SKM-1 treated with dmso at 0.1 percent for 144 hours (cell line): ENCODE measurements around the gene ZBTB20.

ENCODE experiments used
- DNase-seq: peaks from one replicate; lab custom pipeline; 2025; ENCODE audit not compliant: unreplicated experiment; lab: John Stamatoyannopoulos, UW

The ZBTB20 gene

DNA sequence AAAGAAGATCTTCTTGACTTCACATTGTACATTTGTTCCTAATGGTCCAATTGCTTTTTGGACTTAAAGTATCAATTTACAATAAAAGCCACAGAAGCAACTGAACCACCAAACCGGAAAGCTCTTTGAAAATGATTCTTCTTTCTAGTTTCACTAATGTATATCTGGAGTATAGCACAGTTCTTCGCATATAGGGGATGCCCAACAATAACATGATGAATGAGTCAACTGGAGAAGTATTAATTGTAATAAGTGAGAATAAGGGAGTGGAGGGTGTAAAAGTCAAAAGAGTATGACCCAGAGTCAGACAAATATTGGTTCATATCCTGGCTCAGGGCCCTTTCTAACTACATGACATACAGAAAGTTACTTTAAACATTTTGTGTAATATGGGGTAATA, 425.2 kb downstream of the ZBTB20 start:
- no peak for DNase-seq

DNA sequence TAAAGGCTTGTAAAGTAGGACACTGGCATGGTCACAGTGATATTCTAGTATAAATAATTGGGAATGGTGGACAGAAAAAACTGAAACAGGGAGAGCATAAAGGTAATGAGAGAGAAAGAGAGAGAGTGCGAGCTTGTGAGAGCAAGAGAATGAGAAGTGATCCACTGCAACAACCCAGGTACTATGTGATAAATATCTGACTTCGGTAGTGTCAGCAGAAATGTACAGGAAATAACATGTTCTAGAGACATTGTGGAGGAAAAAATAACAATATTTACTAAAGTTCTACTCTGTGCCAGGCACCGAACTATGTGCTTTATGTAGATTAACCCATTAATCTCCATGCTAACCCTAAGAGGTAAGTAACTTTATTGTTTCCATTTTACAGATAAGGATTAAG, 425.9 kb downstream of the ZBTB20 start:
- DNase-seq = no peak

DNA sequence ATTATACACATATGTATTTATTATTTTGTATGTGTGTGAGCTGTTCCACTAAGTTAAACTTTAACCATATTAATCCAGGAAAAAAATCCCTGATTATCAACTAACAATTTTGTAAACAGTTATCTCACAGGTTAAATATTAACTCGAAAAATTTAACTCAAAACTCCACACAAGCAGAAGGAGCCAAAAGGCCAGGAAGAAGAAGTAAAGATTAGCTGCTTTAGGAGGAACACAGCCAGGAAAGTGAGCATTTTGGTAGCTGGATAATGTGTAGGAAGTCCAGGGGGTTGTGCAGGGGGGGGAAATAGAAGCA, 428.2 kb downstream of the ZBTB20 start:
- no peak for DNase-seq

DNA sequence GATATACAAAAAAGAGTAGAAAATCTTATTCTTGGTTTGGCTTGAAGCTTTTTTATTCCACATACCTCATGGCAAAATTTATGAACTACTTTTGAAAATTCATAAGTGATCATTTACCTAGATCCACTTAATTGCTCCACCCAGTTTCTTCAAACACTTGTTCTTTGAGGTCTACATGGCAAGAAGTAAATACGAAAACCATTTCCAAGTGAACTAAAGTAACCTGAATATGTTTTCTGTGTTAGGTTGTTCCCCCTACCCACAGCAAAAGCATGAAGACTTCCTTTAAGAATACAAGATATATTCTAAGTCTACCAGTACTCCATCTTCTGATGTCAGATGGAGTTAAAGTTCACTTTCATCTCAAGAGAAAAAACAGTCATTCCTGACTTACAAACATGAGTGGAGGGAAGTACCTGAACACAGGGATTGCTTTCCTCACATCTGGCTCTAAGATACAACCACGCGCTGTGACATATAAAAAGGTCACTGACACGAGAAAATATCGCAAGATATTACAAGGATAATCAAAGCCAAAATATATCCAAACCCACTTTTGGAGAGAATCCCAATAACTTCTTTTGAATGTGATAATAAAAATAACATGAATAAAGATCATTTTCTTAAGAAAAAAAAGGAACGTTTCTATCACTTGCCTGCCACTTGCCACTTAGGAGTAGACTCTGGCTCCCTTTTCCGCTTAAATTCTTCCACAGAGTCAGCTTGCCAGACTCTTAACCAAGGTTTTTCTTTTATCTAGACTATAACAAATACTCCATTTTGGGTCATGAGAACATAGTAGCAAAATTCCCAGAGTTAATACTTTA, 428.8 kb downstream of the ZBTB20 start:
- no peak for DNase-seq

DNA sequence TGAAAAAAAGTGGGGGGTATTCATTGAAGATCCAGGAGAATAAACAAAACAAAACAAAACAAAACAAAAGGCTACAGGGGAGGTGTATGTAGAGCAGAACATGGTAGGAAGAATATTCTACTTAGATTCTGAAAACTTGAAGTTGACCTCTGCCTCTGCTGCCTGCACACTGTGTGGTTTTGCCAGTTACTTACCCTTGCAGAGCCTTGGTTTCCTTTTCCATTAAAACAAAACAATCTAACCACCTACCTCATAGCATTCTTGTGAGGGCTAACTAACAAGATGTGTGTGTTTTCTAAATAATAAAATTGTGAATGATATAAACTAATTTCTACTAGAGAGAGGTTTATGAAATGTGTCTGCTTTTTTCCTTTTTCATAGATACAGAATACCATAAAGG, 430.2 kb downstream of the ZBTB20 start:
- DNase-seq = no peak

DNA sequence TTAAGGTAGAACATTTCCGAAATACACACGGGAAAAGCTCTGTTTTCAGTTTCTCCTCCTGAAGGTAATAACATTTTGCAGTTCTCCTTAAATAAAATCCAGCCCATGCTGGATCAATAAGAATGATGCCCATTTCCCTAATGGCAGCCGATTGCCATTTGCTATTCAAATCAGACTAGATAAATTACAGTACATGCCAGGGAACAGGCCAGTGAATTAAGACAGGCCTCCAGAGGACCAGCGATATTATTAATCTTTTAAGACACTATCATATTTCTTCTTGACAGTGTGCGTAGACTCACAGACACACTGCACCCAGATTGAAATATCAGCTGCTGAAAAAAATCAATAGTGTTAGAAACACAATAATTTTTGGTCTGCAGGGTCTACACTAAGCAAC, 431.0 kb downstream of the ZBTB20 start:
- DNase-seq = no peak

DNA sequence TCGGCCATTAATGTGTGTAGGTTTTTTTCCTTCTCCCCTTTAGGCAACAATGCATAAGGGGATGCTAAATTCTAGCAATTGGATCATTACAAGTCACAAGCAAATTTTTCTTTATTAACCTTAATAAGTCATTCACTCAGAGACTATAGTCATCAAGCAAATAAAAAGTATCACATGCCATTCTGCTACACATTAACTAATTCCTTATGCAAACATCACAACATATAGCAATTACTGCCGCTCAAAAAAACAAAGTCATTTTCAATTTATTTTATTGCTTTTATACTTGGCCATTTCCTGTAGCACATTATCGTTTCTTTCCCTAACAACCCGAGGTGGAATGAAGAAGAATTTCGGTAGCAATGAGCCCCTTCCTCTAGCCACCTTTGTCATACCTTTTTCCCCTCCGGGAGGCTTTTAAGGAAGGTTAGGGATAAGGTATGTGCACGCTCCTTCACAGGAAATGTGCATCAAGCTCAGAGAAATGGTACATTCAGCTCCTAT, 432.1 kb downstream of the ZBTB20 start:
- no peak for DNase-seq

DNA sequence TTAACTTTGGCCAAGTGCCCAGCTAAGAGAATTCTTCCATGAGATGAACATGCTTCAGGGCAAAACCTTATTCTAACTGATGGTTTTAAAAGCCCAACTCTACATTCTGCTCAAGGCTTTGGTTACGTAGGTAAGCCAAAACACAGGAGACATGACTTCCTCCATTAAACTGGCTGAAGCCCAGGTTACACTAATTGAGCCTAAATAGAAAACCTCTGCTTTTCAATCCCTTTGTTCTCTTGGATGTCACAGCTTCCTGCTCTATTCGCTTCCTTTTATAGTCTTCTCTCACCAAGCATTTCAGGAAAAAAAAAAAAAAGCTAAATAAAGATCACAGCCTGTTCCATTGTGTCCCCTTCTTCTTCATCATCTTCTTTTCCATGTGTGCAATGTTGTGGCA, 432.9 kb downstream of the ZBTB20 start:
- no peak for DNase-seq

DNA sequence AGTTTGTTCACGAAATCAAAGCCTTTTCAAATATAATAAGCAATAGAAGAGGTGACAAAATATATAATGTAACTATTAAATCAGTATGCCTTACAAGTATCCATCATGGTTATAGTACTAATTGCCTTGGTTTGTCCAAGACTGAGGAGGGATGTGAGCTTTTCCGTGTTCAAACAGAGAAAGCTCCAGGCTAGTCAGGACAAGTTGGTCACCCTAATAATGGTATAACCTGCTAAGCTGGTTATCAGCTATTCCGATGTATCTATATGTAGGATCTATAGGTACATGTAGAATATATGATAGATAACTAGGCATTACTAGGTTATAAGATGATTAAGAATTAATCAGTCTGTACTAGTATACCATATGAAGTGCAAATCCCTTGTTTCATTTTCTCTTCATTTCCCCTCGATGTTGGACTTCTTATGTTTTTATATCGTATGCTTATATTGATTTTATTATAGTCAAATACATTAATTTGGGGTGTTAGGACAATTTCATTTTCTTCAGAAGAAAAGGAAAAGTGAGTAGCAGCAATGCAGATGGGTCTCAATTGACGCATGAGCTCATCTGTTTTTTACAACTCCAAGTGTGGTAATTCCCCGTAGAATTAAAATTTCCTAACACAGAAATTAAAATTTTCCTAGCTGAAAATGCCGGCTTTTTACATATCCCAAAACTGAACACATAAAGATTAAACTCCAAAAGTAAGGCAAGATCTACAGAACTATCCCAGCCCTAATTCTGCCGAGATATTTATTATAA, 434.2 kb downstream of the ZBTB20 start:
- no peak for DNase-seq

DNA sequence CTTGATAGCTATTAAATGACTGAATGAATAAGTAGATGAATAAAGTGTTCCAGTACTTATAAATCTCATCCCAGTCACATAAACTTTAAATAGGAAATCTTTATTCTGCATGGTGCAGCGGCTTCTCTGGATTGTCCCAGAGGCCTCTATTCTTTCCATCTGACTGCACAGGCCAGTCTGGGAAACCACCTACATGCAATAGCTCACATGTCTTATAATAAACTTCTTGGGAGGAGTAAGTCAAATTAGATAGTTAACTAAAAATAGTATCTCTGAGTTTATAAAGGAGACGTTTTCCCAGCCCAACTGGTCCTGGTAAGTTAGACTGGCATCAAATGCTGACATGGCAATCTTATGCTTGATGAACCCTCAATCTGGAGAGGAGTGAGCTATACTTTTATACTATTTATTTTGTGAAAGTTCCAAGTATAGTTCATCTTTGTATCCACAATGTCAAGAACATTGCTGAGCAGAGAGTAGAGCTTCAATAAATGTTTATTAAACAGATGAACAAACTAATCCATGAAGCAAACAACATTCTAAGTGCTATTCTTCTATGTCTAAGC, 435.7 kb downstream of the ZBTB20 start:
- DNase-seq = no peak

DNA sequence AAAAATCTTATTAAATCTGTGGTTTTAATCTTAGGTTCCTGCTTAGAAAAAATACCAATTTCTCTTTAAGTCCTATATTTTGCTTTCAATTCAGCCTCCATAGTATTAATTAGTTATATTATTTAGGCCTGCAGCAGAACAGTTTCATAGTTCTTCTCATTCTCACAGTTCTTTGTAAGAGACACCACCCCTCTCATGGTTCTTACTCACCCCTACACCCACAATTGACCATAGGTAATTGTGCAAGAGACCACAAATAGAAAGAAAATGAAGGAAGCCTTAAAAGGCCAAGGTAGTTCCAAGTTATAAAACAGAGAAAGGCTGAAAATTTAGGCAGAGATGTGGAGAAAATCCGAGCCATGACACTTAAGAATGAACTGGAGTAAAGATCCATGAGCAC, 438.0 kb downstream of the ZBTB20 start:
- DNase-seq = peak; percentile 53

DNA sequence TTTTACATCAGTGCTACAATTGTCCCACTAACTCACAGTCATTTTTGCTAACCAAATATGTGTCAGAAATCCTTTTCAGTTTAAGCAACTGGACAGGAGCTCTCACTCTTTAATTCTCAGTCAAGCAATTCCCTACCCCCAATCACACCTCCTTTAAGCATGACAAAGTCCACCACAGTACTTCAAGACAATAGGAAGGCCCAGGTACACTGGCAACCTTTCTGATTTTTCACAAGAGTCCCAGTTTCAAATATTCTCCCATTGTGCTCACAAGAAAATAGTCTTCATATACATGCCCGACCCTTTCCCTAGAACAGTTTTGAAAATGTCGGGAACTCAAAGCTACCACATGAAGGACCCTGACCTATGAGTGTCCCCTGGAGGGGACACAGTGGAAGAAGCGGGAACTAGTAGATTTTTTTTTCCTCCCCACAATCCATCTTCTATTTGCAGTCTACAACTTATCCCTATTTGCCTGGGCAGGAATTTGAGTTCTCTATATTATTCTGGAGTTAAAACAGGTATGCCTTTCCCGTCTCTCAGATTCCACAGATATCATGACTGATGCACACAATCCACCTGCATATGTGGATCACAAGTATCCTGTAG, 439.7 kb downstream of the ZBTB20 start:
- DNase-seq = no peak

DNA sequence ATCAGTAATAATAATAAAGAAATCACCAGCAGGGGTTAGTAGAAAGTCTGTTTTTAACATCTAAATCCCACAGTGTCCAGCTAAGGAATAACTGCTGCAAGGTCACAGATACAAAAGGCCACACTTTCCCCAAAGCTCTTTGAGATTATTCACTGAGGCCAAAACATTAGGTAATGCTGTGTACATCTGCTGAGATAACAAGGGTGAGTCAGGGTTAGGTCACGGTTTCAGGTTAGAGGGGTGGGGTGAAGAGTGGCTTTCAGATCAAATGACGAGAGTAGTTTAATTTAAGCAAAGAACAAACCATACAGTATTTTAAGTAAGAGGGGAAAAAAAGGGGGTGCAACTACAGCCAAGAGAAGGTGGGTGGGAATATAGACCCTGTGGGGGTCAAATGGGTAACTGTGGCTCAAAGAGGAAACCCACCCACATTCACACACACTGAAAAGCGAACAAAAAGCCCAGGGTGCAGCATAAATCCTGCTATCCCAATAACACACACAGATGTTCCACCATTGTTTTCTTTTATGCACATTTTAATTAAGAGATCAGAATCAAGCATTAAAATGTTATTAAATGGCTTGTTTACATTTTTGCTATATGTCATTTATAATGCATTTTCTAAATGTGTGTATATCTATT, 440.4 kb downstream of the ZBTB20 start:
- DNase-seq = no peak

DNA sequence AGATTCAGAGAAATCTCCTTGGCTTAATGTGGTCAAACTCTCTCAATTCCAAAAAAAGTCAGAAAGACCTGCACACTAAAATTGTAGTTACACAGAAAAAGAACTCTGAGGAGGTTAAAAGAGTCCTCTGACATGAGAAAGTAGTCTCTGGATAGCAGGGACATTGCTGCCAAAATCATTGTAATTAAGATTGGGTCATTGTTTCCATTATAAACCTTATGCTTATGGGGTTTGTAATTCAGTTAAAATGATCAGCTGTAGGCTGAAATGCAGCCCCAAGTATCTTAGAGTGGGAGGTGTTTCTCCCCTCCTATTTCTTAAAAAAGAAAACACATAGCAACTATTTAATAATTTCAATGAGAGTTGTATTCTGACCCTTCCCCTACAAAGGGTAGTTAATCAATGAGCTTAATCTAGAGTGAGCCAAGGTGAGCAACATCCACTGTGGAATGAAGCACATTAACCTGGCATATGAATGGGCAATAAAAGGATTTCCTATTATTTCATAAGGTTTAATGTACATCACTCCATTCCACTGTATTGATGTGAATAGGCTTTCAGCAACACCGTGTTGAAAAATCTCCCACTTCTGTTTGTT, 446.4 kb downstream of the ZBTB20 start:
- no peak for DNase-seq

DNA sequence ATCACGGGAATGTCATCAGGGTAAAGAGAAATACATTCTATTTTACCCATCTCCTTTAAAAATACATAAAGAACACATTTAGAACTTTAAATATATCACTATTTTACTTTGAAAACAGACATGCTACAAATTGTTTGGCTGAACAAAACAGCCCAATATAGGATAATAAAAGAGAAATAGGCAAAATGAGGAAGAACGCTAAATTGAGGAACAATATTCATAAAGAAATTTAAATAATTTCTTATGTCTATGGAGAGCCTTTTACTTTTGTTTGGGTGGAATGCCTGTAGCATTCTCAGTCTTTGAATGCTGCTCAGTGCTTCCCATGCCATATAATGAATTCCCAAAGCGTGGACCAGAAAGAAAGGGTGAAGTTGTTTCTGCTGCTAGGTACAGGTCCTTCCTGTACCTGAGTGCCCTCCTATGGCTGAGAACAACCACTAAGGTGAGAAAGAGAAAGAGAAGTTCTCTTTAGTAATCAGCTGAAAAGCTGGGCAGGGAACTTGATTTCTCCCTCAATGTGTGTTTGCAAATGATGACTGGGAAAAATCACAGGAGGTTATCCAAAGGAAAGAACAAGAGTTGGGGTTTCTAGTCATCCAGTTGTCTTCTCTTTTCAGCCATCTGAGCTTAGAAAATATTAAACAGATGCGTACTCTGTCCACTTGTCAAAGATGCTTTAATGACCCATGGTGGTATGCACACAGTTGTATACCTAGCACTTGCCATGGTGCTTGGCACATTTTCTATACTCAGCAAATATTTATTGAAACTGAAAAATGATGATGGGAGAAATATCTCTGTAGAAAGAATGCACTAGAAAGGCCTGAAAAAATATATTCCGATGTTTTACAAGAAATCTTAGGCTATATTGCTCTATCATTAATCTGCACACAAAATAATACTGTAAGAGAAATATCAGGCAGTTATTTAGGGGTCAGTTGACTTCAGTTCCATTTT, 448.7 kb downstream of the ZBTB20 start:
- no peak for DNase-seq

DNA sequence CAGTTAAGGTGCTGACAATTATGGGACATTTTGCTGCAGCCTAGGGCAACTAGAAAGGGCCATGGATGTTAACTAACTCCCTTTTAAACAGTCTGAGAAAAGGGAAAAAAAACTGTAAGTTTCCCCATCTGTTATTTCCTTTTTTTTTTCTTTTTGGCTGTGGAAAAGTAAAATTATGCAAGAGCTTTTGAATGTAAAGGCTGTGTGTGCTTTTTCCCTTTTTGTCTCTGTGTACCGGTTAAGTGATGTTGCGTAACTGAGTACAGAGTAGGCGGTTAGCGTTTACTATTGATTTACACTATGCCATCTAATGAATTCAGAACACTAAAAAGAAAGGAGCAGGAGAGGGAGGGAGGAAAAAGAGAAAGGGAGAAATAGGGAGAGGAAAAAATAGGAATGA, 449.7 kb downstream of the ZBTB20 start:
- peak; percentile 78 for DNase-seq

DNA sequence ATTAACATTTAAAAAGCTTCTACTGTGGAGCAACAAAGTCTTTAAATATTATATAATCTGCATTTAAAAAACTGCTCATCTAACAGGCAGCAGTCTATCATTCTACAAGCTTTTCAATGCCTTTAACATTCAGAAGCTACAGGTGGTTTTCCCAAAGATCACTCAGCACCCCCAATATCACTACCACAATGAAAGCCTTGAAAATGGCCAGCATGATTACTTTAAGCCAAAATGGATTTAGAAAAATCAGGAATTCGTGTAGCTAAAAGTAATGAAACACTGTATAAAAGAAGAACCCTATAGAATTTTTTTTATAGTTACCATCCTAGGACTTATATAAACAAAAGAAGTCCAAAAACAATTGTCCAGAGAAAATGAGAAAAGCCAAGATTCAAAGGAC, 452.8 kb downstream of the ZBTB20 start:
- DNase-seq = no peak

DNA sequence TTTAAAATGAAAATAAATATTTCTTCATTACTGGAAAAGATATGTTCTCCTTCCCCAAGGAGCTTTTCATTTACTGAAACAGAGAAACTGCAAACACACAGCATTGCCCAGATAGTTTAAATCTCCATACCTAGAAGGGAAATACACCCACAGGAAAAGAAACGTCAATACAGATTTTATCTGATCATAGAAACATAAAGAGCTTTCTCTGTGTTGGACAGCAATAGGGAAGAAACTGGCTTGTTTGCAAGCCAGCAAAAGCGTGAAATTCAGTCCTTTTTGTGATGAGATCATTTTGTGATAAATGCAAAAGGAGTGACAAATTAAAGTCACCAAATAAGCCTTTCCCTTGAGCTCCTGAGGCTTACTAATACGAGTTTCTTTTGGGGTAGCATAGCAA, 455.2 kb downstream of the ZBTB20 start:
- no peak for DNase-seq

DNA sequence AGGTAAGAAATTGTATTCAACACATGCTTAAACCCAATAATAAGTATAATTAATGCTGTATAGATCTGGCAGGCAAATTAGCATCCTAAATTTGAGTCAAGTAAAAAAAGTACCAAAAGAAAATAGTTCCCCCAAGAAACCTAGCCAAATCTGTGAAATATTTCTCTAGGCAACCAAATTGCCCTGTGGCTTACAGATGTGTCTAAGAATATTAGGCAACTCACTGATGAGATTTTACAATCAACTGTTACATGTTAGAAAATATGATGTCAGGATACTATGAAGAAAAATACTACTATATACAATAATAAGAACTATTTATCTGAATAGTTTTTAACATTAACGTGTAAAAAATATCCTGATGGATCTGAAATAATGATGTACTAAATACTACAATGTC, 456.2 kb downstream of the ZBTB20 start:
- DNase-seq = peak; percentile 10

DNA sequence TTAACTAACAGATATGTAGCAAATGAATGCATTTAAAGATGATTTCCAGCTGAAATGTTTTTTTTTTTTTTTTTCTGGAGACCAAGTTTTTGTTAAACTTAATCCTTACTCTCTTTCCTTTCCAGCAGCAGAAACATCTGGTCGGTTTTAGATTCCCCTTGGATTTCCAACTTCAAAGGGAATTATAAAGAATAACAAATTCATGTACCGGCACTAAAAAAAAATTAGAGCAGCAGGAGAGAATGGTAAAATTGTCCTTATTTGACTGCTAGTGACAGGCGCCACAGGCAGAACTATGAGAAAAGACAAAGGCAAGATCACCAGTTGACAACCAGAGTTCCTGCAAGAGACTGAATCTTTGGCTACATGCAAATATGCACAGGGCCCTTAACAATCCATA, 459.9 kb downstream of the ZBTB20 start:
- DNase-seq = no peak
